NCI-H748 (cell line): ENCODE measurements around the gene CDC42BPA.

Experiments
- DNase-seq: peaks from one replicate; lab custom pipeline; 2025; ENCODE audit not compliant: unreplicated experiment; lab: John Stamatoyannopoulos, UW

The CDC42BPA gene

GRCh38 chr1:226983247-226983991, 334.9 kb downstream of the CDC42BPA start:
- no peak for DNase-seq

- DNase-seq, result no peak
Observed at GRCh38 chr1:226982451-226983177, 335.7 kb downstream of the CDC42BPA start.

GRCh38 chr1:226981838-226982237, 336.5 kb downstream of the CDC42BPA start:
- no peak for DNase-seq

- DNase-seq, result no peak
Observed at GRCh38 chr1:226981386-226981817, 336.9 kb downstream of the CDC42BPA start.

- DNase-seq, result no peak
Observed at GRCh38 chr1:226980565-226981385, 337.5 kb downstream of the CDC42BPA start.

GRCh38 chr1:226980122-226980560, 338.2 kb downstream of the CDC42BPA start:
- no peak for DNase-seq

- DNase-seq, result no peak
Observed at GRCh38 chr1:226979517-226980121, 338.7 kb downstream of the CDC42BPA start.

GRCh38 chr1:226979115-226979516, 339.2 kb downstream of the CDC42BPA start:
- no peak for DNase-seq

- DNase-seq, result no peak
Observed at GRCh38 chr1:226978432-226979114, 339.7 kb downstream of the CDC42BPA start.

- DNase-seq, result no peak
Observed at GRCh38 chr1:226977643-226978431, 340.5 kb downstream of the CDC42BPA start.

- DNase-seq, result no peak
Observed at GRCh38 chr1:226976978-226977642, 341.2 kb downstream of the CDC42BPA start.

GRCh38 chr1:226976276-226976977, 341.9 kb downstream of the CDC42BPA start:
- DNase-seq, result no peak

GRCh38 chr1:226975259-226976250, 342.7 kb downstream of the CDC42BPA start:
- DNase-seq, result peak; percentile 63

GRCh38 chr1:226974544-226975258, 343.6 kb downstream of the CDC42BPA start:
- DNase-seq, result no peak

GRCh38 chr1:226973898-226974543, 344.3 kb downstream of the CDC42BPA start:
- DNase-seq, result no peak

- DNase-seq, result no peak
Observed at GRCh38 chr1:226973371-226973897, 344.9 kb downstream of the CDC42BPA start.
